ENCODE results near the gene GCC1. TPM values are rescaled to one million over a fixed set of nuclear protein-coding genes. Genes with fewer than 3 reads are reported as not detected.
"Not testable (repeated sequence)": the region's sequence is repeated elsewhere in the genome, so short reads cannot be mapped to it uniquely, and the experiment has no call there.

Gene GCC1
- total and polyA plus RNA-seq, 10 donors, result 3.1 to 24.8 (median 17.4) TPM

GRCh38 chr7:127581716-127582115, 3.7 kb downstream of the GCC1 start:
- Histone ChIP-seq H3K4me3 (no peak overlapping the region), H3K36me3 (peaks cover 0 to 62% (median 35%) of the 10 kb centered on the region in 6 donors), H3K27me3 (replicated peaks in 1 of 7) (no peaks in the 10 kb centered on the region), H3K9me3 (no peaks in the 10 kb centered on the region), H3K4me1 (peaks cover 31 to 74% (median 52%) of the 10 kb centered on the region in 6 donors), H3K27ac (no peak overlapping the region)
- intact Hi-C loops (cut with DNase I; ENCODE audit: low total_unique reads), result loop anchor here (10.0 kb wide), 2 partner anchors 187 to 623 kb away; partner anchors contain the start of gene ZNF800
- DNase-seq, result no peak
- WGBS, 5 donors, result 93 to 100% (median 94%) methylated on average over 1 of the region's 1 CpG
- TF ChIP-seq POLR2AphosphoS5 (IDR thresholded peaks at IDR 0.05) (no peak), CTCF (IDR thresholded peaks at IDR 0.05 in 8 of 11, conservative IDR thresholded peaks at IDR 0.05 in 3 of 11) (no peak), POLR2A (IDR thresholded peaks at IDR 0.05) (no peak)

GRCh38 chr7:127580612-127581011, 4.8 kb downstream of the GCC1 start:
- peaks cover 31 to 63% (median 48%) of the 10 kb centered on the region in 6 donors for H3K4me1 ChIP-seq
- peaks cover 0 to 64% (median 35%) of the 10 kb centered on the region in 6 donors for H3K36me3 ChIP-seq
- DNase-seq, result no peak
- intact Hi-C loops (cut with DNase I; ENCODE audit: low total_unique reads), result loop anchor here (10.0 kb wide), 2 partner anchors 186 to 624 kb away; partner anchors contain the start of gene ZNF800
- TF ChIP-seq POLR2AphosphoS5 (IDR thresholded peaks at IDR 0.05), result no peak
- no peaks in the 10 kb centered on the region for H3K9me3 ChIP-seq
- H3K27me3 ChIP-seq (replicated peaks in 1 of 7), result no peaks in the 10 kb centered on the region
- H3K27ac ChIP-seq, result no peak overlapping the region
- H3K4me3 ChIP-seq, result no peak overlapping the region

- no peak for DNase-seq
- H3K36me3 ChIP-seq, result peaks cover 0 to 74% (median 35%) of the 10 kb centered on the region in 6 donors
- no peak overlapping the region for H3K27ac ChIP-seq
- H3K9me3 ChIP-seq, result no peaks in the 10 kb centered on the region
- WGBS, 5 donors, result 85 to 94% (median 93%) methylated on average over 4 of the region's 4 CpGs
- H3K4me3 ChIP-seq, result no peak overlapping the region
- peaks cover 24 to 49% (median 34%) of the 10 kb centered on the region in 6 donors for H3K4me1 ChIP-seq
- no peaks in the 10 kb centered on the region for H3K27me3 ChIP-seq (replicated peaks in 1 of 7)
- no peak for TF ChIP-seq POLR2AphosphoS5 (IDR thresholded peaks at IDR 0.05)
- intact Hi-C loops (cut with DNase I; ENCODE audit: low total_unique reads), result no loop called here
Observed at GRCh38 chr7:127578711-127579275, 6.6 kb downstream of the GCC1 start.

- Histone ChIP-seq H3K36me3 (peaks cover 0 to 69% (median 35%) of the 10 kb centered on the region in 6 donors), H3K4me1 (peaks cover 17 to 43% (median 28%) of the 10 kb centered on the region in 6 donors), H3K27ac (no peak overlapping the region), H3K9me3 (no peaks in the 10 kb centered on the region), H3K4me3 (no peak overlapping the region), H3K27me3 (replicated peaks in 1 of 7) (no peaks in the 10 kb centered on the region)
- no peak for DNase-seq
- intact Hi-C loops (cut with DNase I; ENCODE audit: low total_unique reads), result no loop called here
- TF ChIP-seq CTCF (IDR thresholded peaks at IDR 0.05 in 8 of 11, conservative IDR thresholded peaks at IDR 0.05 in 3 of 11) (no peak), POLR2A (IDR thresholded peaks at IDR 0.05) (no peak), POLR2AphosphoS5 (IDR thresholded peaks at IDR 0.05) (no peak)
- 81 to 89% (median 87%) methylated on average over 5 of the region's 5 CpGs for WGBS, 5 donors
Observed at GRCh38 chr7:127578036-127578684, 7.2 kb downstream of the GCC1 start.

- intact Hi-C loops (cut with DNase I; ENCODE audit: low total_unique reads), result no loop called here
- no peak for TF ChIP-seq POLR2AphosphoS5 (IDR thresholded peaks at IDR 0.05)
- no peak for TF ChIP-seq POLR2A (IDR thresholded peaks at IDR 0.05)
- TF ChIP-seq CTCF (IDR thresholded peaks at IDR 0.05 in 8 of 11, conservative IDR thresholded peaks at IDR 0.05 in 3 of 11), result no peak
- Histone ChIP-seq H3K4me1 (no peaks in the 10 kb centered on the region), H3K9me3 (no peaks in the 10 kb centered on the region), H3K4me3 (no peak overlapping the region), H3K27ac (no peak overlapping the region), H3K27me3 (replicated peaks in 1 of 7) (no peaks in the 10 kb centered on the region), H3K36me3 (peaks cover 0 to 13% (median 0%) of the 10 kb centered on the region in 6 donors)
- WGBS, 5 donors, result 67 to 82% (median 78%) methylated on average over 3 of the region's 3 CpGs
- no peak for DNase-seq
Observed at GRCh38 chr7:127571741-127572505, 13.5 kb downstream of the GCC1 start.

- H3K9me3 ChIP-seq; H3K27ac ChIP-seq; H3K4me1 ChIP-seq; H3K36me3 ChIP-seq; intact Hi-C loops (cut with DNase I; ENCODE audit: low total_unique reads); H3K4me3 ChIP-seq; DNase-seq; H3K27me3 ChIP-seq (replicated peaks in 1 of 7): not testable (repeated sequence)
- 100% methylated on average over 1 of the region's 3 CpGs; no CpG with 5 or more reads in 4 of the 5 donors for WGBS, 5 donors
Observed at GRCh38 chr7:127568034-127568433, 17.4 kb downstream of the GCC1 start.
